Adipocyte (in vitro differentiated cells): ENCODE results near the gene LRGUK.
A peak's percentile ranks its signal among the peaks of the same experiment; 100 is the strongest.

ENCODE experiments used
- DNase-seq: peaks from one replicate; pipeline ENCODE4 v3.0.0-alpha.2; 2015; ENCODE audit warnings: low read depth
- H3K27me3 ChIP-seq: replicated peaks from 2 replicates; pipeline ENCODE4 v1.7.0; 2013; ENCODE audit warnings: mild to moderate bottlenecking, low read length, moderate library complexity; ENCODE audit not compliant: control insufficient read depth, insufficient read depth
- H3K36me3 ChIP-seq: 2 replicates; pipeline ENCODE4 v1.7.0; 2013; ENCODE audit warnings: low read length, mild to moderate bottlenecking, moderate library complexity; ENCODE audit not compliant: control insufficient read depth, insufficient read depth, severe bottlenecking
- H3K4me1 ChIP-seq: 2 replicates; pipeline ENCODE4 v1.7.0; 2013; ENCODE audit warnings: mild to moderate bottlenecking, low read length, moderate library complexity; ENCODE audit not compliant: control insufficient read depth, insufficient read depth
- H3K4me3 ChIP-seq: 2 replicates; pipeline ENCODE4 v1.7.0; 2013; ENCODE audit warnings: mild to moderate bottlenecking, low read length, moderate library complexity
- H3K9ac ChIP-seq: 2 replicates; pipeline ENCODE4 v1.7.0; 2013; ENCODE audit warnings: mild to moderate bottlenecking, low read length, moderate library complexity
- H3K9me3 ChIP-seq: 2 replicates; pipeline ENCODE4 v1.7.0; 2013; ENCODE audit warnings: mild to moderate bottlenecking, low read length, moderate library complexity; ENCODE audit not compliant: control insufficient read depth

The LRGUK gene

DNA sequence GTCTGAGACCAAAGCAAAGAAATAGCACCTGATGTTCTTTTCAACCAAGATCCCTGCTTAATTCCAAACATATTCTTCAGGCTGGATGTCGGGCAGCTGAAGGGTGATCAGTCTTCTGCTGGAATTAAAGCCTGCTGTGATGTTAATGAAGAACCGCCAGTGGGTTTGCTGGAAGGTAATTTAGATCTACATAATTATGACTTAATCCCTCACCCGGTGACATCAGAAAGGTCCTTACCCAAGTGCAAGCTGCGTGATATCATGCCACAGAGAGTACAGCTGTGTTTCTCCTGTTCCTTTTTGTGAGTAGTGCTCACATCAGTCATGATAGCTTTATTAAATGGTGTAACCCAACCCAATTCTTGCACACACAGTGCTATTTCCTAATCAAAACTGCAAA, 29.1 kb upstream of the LRGUK start:
- no peak for DNase-seq
- Histone ChIP-seq H3K27me3 (no peaks in the 10 kb centered on the region), H3K9ac (no peak overlapping the region), H3K36me3 (no peaks in the 10 kb centered on the region), H3K9me3 (no peaks in the 10 kb centered on the region), H3K4me1 (peaks cover 7% of the 10 kb centered on the region), H3K4me3 (no peak overlapping the region)

DNA sequence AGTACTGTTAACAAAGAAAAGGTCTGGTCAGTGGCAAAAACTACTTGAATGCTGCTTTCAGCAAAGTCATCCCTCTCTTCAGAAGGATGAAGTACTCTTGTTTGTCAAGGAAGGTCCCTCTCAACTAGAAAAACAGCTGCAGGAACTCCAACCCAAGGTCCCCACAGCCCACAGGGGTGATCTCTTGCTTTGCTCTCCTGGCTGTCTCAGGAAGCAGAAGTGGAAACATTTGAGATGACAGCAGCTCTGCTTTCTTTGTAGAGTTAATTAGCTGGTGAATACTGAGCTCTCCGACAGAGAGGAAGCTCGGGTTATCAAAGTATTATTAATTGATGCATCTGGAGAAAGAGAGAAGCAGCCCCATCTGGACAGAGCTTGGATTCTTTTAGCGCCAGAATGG, 25.4 kb upstream of the LRGUK start:
- H3K27me3 ChIP-seq = no peaks in the 10 kb centered on the region
- H3K4me1 ChIP-seq = peaks cover 7% of the 10 kb centered on the region
- H3K36me3 ChIP-seq = no peaks in the 10 kb centered on the region
- H3K9me3 ChIP-seq = no peaks in the 10 kb centered on the region
- no peak overlapping the region for H3K4me3 ChIP-seq
- DNase-seq = no peak
- no peak overlapping the region for H3K9ac ChIP-seq

DNA sequence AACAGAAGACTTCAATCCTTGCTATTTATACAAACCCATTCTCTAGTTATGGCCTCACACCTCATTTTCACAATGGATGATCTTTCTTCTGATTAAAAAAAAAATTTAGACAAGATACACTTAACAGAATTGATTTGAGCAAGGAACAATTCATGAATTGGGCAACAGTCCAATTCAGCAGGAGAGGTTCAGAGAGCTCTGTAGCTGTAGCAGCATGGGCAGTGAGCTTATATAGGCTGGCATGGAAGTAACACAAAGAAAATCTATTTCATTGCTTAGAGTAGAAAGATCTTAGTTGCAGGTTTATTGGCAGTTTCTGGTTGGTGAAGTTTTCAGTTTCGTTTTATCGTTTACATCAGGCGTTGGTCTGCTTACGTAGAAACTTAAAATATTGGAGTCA, 23.0 kb upstream of the LRGUK start:
- Histone ChIP-seq H3K27me3 (no peaks in the 10 kb centered on the region), H3K9me3 (no peaks in the 10 kb centered on the region), H3K4me3 (no peak overlapping the region), H3K36me3 (no peaks in the 10 kb centered on the region), H3K4me1 (no peaks in the 10 kb centered on the region), H3K9ac (no peak overlapping the region)
- DNase-seq = no peak

- no peaks in the 10 kb centered on the region for H3K4me1 ChIP-seq
- no peak for DNase-seq
- H3K27me3 ChIP-seq = no peaks in the 10 kb centered on the region
- no peak overlapping the region for H3K9ac ChIP-seq
- no peaks in the 10 kb centered on the region for H3K36me3 ChIP-seq
- no peak overlapping the region for H3K4me3 ChIP-seq
- no peaks in the 10 kb centered on the region for H3K9me3 ChIP-seq
These were observed 21.3 kb upstream of the LRGUK start for GRCh38 chr7:134105841-134106240.

- no peak overlapping the region for H3K4me3 ChIP-seq
- H3K36me3 ChIP-seq = no peaks in the 10 kb centered on the region
- no peak for DNase-seq
These were observed 18.3 kb upstream of the LRGUK start for GRCh38 chr7:134108802-134109201.

DNA sequence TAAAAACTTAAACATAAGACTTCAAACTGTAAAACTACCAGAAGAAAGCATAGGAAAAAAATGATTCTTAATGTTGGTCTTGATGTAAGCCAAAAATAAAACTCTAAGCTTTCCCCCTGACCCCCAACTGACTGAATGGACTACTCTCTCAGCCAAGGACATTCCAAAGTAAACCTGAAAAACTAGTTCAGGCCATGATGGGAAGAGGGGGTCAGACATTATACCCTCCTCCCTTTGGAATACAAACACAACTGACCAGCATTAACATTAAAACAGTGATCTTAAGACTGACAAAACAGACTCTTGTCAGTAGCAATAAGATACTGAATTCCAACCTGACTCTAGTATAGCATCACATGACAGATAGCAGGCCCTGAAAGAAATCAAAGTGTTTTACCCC, 13.5 kb upstream of the LRGUK start:
- no peaks in the 10 kb centered on the region for H3K4me1 ChIP-seq
- H3K9ac ChIP-seq = no peak overlapping the region
- H3K4me3 ChIP-seq = no peak overlapping the region
- no peaks in the 10 kb centered on the region for H3K9me3 ChIP-seq
- no peak for DNase-seq
- H3K36me3 ChIP-seq = no peaks in the 10 kb centered on the region
- no peaks in the 10 kb centered on the region for H3K27me3 ChIP-seq

More at GRCh38 chr7:134108802-134109201, 18.3 kb upstream of the LRGUK start:
- Histone ChIP-seq H3K27me3 (no peaks in the 10 kb centered on the region), H3K9me3 (no peaks in the 10 kb centered on the region), H3K9ac (no peak overlapping the region), H3K4me1 (no peaks in the 10 kb centered on the region)

- no peaks in the 10 kb centered on the region for H3K4me1 ChIP-seq
- no peak overlapping the region for H3K4me3 ChIP-seq
- no peak overlapping the region for H3K9ac ChIP-seq
- H3K27me3 ChIP-seq = no peaks in the 10 kb centered on the region
- H3K9me3 ChIP-seq = no peaks in the 10 kb centered on the region
- no peak for DNase-seq
- no peaks in the 10 kb centered on the region for H3K36me3 ChIP-seq
These were observed 12.1 kb upstream of the LRGUK start for GRCh38 chr7:134114992-134115391.

- no peak for DNase-seq
- Histone ChIP-seq H3K9me3 (no peaks in the 10 kb centered on the region), H3K9ac (no peak overlapping the region), H3K36me3 (no peaks in the 10 kb centered on the region), H3K27me3 (no peaks in the 10 kb centered on the region), H3K4me1 (no peaks in the 10 kb centered on the region), H3K4me3 (no peak overlapping the region)
These were observed 6.7 kb upstream of the LRGUK start for GRCh38 chr7:134120405-134120804.

GRCh38 chr7:134121632-134122139, 5.5 kb upstream of the LRGUK start:
- Histone ChIP-seq H3K36me3 (no peaks in the 10 kb centered on the region), H3K9ac (no peak overlapping the region), H3K4me1 (peaks cover 1% of the 10 kb centered on the region), H3K9me3 (no peaks in the 10 kb centered on the region), H3K4me3 (no peak overlapping the region), H3K27me3 (no peaks in the 10 kb centered on the region)
- no peak for DNase-seq

DNA sequence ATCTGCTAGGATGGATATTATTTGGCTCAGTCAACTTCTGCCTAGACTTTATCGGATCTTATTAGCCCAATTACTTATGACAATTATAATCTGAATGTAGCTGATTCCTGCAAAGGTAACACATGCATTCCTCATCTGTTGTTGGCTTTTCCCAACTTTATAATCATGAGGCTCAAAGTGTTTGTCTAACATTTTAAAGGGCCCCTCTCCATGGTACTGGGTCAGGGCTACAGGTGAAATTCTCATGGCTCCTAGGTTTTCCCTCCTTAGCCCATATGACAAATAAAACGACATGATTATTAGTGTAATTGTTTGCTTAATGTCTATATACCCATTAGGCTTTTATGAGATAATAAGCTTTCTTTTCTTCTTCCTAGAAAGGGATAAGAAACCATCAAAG, 4.2 kb upstream of the LRGUK start:
- no peak for DNase-seq
- Histone ChIP-seq H3K27me3 (no peaks in the 10 kb centered on the region), H3K9ac (no peak overlapping the region), H3K4me3 (no peak overlapping the region), H3K4me1 (peaks cover 9% of the 10 kb centered on the region), H3K9me3 (no peaks in the 10 kb centered on the region), H3K36me3 (no peaks in the 10 kb centered on the region)

- Histone ChIP-seq H3K9me3 (no peaks in the 10 kb centered on the region), H3K4me1 (peaks cover 9% of the 10 kb centered on the region), H3K27me3 (no peaks in the 10 kb centered on the region), H3K4me3 (no peak overlapping the region), H3K36me3 (no peaks in the 10 kb centered on the region), H3K9ac (no peak overlapping the region)
- DNase-seq = no peak
These were observed 994 bp upstream of the LRGUK start for GRCh38 chr7:134126146-134126545.

- Histone ChIP-seq H3K27me3 (no peaks in the 10 kb centered on the region), H3K36me3 (no peaks in the 10 kb centered on the region), H3K9me3 (no peaks in the 10 kb centered on the region), H3K4me3 (peak overlapping the region; percentile 89), H3K4me1 (peaks cover 9% of the 10 kb centered on the region), H3K9ac (no peak overlapping the region)
- DNase-seq = no peak
These were observed 559 bp upstream of the LRGUK start for GRCh38 chr7:134126596-134126965.
